Ishikawa (cell line): ENCODE results near the gene RAB37.

Source experiments
- CEBPB ChIP-seq: IDR thresholded peaks from 2 replicates; pipeline ENCODE4 v1.6.1; 2012
- CREB1 ChIP-seq: IDR thresholded peaks from 2 replicates; pipeline ENCODE4 v1.6.1; 2012; ENCODE audit warnings: low read depth
- EGR1 ChIP-seq: IDR thresholded peaks from 2 replicates; pipeline ENCODE4 v1.6.1; 2012
- EP300 ChIP-seq: IDR thresholded peaks from 2 replicates; pipeline ENCODE4 v1.6.1; 2012; ENCODE audit warnings: borderline replicate concordance
- FOXM1 ChIP-seq: IDR thresholded peaks from 2 replicates; pipeline ENCODE4 v1.6.1; 2012; ENCODE audit warnings: low read depth, borderline replicate concordance
- NFIC ChIP-seq: IDR thresholded peaks from 2 replicates; pipeline ENCODE4 v1.6.1; 2012
- RAD21 ChIP-seq: IDR thresholded peaks from 2 replicates; pipeline ENCODE4 v1.6.1; 2012; ENCODE audit warnings: low read depth
- TAF1 ChIP-seq: IDR thresholded peaks from 2 replicates; pipeline ENCODE4 v1.6.1; 2012; ENCODE audit warnings: low read depth, mild to moderate bottlenecking
- TCF12 ChIP-seq: IDR thresholded peaks from 2 replicates; pipeline ENCODE4 v1.6.1; 2012; ENCODE audit warnings: low read depth
- TEAD4 ChIP-seq: IDR thresholded peaks from 2 replicates; pipeline ENCODE4 v1.6.1; 2012
- YY1 ChIP-seq: IDR thresholded peaks from 2 replicates; pipeline ENCODE4 v1.6.1; 2012; ENCODE audit warnings: low read depth
- ZBTB7A ChIP-seq: IDR thresholded peaks from 2 replicates; pipeline ENCODE4 v1.6.1; 2012; ENCODE audit warnings: low read depth
- TF ChIP-seq, protein P1 (sequence below): IDR thresholded peaks from 2 replicates; pipeline ENCODE4 v1.6.1; 2012
- TF ChIP-seq, protein P2 (sequence below): IDR thresholded peaks from 2 replicates; pipeline ENCODE4 v1.6.1; 2012; ENCODE audit warnings: low read depth, mild to moderate bottlenecking
- TF ChIP-seq, protein P3 (sequence below): IDR thresholded peaks from 2 replicates; pipeline ENCODE4 v1.6.1; 2012

Gene RAB37

DNA sequence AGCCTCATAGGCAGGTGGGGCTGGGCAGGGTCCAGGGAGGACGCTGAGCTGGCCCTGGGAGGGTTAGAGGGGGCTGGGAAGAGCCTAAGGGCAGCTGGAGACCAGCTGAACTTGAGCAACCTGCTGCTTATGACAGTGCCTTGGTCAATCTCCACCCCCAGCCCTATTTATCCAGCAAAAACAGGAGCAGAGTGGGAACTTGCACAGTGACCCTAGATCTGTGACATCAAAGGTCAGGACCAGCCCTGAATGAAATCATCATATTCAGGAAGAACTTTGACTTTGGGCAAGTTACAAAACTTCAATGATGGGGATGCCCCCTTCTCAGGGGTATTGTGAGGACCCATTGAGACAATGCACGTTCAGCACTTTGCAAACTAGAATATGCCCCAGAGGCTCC lies 33.7 kb upstream of the RAB37 start:
- no peak for TF ChIP-seq FOXM1

DNA sequence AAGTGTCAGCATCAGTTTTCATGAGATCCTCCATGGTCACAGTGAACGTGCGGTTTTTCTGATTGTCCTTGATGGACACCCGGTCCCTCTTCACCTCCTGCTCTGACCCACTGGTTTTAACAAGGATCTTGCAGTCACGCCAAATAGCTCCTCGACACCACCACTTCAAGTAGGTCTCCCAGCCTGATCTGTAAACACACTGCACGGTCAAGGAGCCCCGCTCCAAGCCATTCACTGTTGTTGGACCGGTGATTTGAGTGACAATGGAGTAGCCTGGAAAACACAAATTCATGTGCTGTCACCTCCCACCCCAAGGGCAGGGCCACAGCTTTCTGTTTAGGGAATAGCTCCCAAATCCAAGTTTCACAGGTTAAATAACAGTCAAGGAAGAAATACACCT lies 32.5 kb upstream of the RAB37 start:
- TF ChIP-seq TAF1, result no peak
- no peak for TF ChIP-seq EP300
- no peak for TF ChIP-seq NFIC
- no peak for TF ChIP-seq CREB1
- no peak for TF ChIP-seq CEBPB
- TF ChIP-seq, protein P1, sequence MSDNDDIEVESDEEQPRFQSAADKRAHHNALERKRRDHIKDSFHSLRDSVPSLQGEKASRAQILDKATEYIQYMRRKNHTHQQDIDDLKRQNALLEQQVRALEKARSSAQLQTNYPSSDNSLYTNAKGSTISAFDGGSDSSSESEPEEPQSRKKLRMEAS, result no peak
- TF ChIP-seq, protein P2, sequence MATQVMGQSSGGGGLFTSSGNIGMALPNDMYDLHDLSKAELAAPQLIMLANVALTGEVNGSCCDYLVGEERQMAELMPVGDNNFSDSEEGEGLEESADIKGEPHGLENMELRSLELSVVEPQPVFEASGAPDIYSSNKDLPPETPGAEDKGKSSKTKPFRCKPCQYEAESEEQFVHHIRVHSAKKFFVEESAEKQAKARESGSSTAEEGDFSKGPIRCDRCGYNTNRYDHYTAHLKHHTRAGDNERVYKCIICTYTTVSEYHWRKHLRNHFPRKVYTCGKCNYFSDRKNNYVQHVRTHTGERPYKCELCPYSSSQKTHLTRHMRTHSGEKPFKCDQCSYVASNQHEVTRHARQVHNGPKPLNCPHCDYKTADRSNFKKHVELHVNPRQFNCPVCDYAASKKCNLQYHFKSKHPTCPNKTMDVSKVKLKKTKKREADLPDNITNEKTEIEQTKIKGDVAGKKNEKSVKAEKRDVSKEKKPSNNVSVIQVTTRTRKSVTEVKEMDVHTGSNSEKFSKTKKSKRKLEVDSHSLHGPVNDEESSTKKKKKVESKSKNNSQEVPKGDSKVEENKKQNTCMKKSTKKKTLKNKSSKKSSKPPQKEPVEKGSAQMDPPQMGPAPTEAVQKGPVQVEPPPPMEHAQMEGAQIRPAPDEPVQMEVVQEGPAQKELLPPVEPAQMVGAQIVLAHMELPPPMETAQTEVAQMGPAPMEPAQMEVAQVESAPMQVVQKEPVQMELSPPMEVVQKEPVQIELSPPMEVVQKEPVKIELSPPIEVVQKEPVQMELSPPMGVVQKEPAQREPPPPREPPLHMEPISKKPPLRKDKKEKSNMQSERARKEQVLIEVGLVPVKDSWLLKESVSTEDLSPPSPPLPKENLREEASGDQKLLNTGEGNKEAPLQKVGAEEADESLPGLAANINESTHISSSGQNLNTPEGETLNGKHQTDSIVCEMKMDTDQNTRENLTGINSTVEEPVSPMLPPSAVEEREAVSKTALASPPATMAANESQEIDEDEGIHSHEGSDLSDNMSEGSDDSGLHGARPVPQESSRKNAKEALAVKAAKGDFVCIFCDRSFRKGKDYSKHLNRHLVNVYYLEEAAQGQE, result no peak
- no peak for TF ChIP-seq FOXM1

DNA sequence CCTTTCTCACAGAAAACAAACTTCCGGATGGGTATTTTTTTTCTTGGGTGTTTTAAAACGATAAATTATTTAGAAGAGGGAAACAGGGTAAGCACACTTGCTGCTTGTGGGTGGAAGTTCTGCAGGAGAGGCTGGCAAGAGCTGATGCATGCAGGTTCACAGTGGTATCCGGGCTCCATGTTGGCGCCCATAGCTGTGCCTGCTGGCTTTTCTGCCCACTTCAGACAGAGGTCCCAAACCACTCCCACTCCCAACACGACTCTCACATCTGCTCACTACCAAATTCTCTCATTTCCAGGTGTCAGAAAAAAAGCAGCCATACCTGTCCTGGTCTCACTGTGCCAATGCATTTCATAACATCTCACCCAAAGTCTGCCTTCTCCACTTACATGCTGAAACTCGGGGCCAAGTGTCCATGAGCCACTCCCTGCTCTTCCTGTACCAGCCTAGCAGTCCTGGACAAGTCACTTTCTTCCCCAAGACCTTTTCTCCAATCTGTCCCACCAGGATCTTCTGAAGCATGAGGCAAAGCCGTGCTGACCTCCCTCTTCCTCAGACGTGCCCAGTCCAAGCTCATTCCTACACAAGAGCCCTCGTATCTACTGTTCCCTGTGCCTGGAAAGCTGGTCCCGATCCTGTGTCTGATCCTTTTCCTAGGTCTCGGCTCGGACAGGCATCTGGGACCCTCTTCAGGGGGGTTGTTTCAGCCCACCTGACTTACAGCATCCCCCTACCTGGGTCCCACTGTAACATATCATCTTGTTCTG lies 25.8 kb upstream of the RAB37 start:
- TF ChIP-seq TAF1 (no peak), EGR1 (no peak), CREB1 (no peak), EP300 (no peak), CEBPB (no peak), RAD21 (no peak), ZBTB7A (no peak)
- TF ChIP-seq, protein P1, result no peak
- TF ChIP-seq, protein P3, sequence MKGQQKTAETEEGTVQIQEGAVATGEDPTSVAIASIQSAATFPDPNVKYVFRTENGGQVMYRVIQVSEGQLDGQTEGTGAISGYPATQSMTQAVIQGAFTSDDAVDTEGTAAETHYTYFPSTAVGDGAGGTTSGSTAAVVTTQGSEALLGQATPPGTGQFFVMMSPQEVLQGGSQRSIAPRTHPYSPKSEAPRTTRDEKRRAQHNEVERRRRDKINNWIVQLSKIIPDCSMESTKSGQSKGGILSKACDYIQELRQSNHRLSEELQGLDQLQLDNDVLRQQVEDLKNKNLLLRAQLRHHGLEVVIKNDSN, result no peak
- TF ChIP-seq, protein P2, result no peak

DNA sequence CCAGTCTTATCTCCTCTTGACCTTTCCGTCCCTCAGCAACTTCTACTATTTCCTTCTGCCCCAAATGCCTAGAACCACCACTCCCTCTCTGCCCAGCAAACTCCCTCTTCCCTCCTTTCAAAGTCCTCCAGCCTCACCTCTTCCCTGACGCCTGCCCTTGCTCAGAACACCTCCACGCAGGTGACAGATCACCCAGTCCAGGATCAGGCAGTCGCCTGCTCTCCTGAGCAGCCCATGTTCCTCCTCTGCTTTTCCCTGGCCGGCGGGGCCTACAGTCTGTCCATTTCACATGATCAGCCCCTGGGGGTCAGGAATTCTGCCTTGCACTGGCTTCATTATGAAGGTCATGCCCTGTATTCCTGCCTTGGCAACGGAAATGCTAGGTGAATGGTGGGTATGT lies 24.8 kb upstream of the RAB37 start:
- TF ChIP-seq EP300, result no peak
- no peak for TF ChIP-seq ZBTB7A
- TF ChIP-seq RAD21, result no peak
- TF ChIP-seq NFIC, result no peak
- no peak for TF ChIP-seq YY1
- TF ChIP-seq TAF1, result no peak
- TF ChIP-seq CREB1, result no peak
- TF ChIP-seq FOXM1, result no peak
- TF ChIP-seq TEAD4, result no peak
- TF ChIP-seq EGR1, result no peak
- no peak for TF ChIP-seq CEBPB
- TF ChIP-seq, protein P2, result no peak
- TF ChIP-seq TCF12, result no peak

DNA sequence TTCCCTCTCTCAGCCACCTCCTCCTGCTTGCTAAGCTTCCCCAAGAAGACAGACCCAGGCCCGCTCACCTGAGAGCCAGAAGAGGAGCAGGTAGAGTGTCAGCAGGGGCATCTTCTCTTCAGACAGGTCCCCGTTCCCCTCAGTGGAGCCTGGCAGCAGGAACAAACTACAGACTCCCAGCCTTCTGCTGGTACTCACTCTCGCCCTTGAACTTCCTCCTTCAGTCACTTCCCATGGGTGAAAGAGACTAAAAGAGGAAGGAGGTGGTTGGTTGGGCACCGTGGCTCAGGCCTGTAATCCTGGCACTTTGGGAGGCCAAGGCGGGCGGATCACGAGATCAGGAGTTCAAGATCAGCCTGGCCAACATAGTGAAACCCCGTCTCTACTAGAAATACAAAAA lies 24.3 kb upstream of the RAB37 start, which contains the start of gene CD300LF:
TSS of gene CD300LF (minus strand) at position 168 of the 400 bp plus-strand sequence. CDS start at position 111, 57 bp downstream.
- no peak for TF ChIP-seq FOXM1
- TF ChIP-seq, protein P1, result no peak
- TF ChIP-seq EP300, result no peak
- no peak for TF ChIP-seq TCF12
- TF ChIP-seq CREB1, result no peak
- no peak for TF ChIP-seq TEAD4
- no peak for TF ChIP-seq YY1
